GM18519 (cell line): Measurements from ENCODE around the gene UBA6.
A peak's percentile ranks its signal among the peaks of the same experiment; 100 is the strongest.

Experiments used
- ATAC-seq: cut with Tn5 transposase; IDR thresholded peaks from one replicate; pipeline ENCODE4 v1.9.1; 2021; ENCODE audit warnings: mild to moderate bottlenecking, moderate library complexity; ENCODE audit not compliant: unreplicated experiment, low FRiP score

Gene UBA6

GRCh38 chr4:67581913-67582312 lies 119.0 kb downstream of the UBA6 start:
- no peak for ATAC-seq

DNA sequence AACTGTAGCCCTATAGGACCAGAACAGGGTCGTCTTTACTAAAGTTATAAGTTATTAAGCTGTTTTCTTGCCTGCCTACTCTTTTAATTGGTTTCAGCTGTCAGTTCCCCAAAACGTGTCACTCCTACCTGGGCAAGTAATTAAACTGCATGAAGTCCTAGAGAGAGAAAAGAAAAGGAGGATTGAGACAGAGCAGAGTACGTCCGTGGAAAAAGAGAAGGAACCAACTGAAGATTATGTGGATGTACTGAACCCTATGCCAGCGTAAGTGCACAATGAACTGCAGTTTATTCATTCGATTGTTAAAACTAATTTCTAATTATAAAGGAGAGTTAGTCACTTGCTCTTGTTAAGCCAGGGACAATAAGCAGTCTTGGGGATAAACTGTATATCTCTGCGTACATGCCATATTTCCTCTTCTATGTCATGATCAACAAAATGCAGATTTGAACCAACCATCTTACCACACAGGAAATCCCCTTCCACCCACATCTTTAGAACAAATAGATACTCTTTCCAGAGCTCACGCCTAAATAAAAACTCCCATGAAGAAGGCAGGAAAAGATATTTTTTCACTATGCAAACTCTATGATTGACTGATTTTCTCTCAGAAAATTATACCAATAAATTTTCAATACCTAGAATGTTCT lies 119.6 kb downstream of the UBA6 start:
- ATAC-seq: peak; percentile 38

- peak; percentile 30 for ATAC-seq
Measured at GRCh38 chr4:67580577-67580976, 120.4 kb downstream of the UBA6 start.

DNA sequence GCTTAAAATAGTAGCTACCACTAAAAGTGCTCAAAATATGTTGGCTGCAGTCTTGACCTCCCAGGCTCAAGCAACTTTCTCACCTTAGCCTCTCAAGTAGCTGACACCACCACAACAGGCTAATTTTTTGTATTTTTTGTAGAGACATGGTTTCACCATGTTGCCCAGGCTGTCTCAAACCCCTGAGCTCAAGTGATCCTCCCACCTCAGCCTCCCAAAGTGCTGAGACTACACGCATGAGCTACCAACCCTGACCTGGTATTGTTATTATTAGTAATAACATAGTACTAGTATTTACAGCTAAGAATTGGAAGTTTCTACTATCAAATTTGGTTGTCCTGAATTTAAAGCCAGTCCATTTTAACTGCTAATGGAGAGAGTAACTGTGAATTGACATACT lies 124.4 kb downstream of the UBA6 start:
- peak; percentile 44 for ATAC-seq

DNA sequence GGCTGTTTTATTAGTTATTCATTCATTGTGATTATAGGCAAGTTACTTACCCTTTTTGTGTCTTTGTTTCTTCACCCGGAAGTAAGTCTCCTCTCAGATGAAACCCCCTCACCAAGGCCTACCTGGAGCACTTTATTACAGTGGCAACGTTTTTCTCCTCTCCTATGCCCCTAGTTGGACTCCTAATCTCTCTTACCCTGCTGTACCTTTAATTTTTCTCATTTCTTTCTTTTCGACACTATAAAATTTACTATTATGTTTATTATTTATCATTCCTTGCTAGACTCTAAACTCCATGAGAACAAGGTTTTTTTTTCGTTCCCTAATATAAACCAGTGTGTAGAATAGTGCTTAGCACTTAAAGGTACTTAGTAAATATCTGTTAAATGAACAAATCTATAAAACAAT lies 124.9 kb downstream of the UBA6 start:
- ATAC-seq: no peak

GRCh38 chr4:67575232-67576058 lies 125.5 kb downstream of the UBA6 start:
- peak; percentile 91 for ATAC-seq

DNA sequence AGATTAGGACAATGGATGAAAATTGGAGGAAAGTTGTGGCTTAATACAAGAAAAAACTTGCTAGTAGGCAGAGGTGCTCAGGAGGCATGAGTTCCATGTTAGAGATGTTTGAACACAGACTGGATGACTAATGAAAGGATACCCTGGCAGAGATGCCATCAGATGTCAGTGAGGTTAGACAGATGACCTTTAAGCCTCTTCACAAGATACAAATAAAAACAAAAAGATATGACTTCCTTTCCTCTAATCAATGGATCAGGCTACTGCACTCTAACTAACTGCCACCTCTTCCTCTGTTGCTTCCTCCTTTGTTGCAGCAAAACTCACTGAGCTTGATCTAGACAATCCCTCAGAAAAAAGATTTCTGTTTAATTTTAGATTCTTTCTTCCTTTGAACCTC lies 127.8 kb downstream of the UBA6 start:
- no peak for ATAC-seq

- ATAC-seq: no peak
Measured at GRCh38 chr4:67571975-67572374, 129.0 kb downstream of the UBA6 start.

DNA sequence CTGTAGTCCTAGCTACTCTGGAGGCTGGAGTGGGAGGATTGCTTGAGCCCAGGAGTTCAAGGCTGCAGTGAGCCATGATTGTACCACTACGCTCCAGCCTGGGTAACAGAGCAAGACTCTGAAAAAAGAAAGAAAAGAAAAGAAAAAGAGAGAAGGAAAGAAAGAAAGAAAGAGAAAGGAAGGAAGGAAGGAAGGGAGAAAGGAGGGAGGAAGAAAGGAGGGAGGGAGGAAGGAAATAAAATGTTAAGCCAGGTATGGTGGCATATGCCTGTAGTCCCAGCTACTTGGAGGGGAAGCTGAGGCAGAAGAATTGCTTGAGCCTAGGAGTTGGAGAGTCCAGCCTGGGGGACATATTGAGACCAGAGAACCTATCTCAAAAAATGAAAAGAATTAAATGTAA lies 130.4 kb downstream of the UBA6 start:
- no peak for ATAC-seq

GRCh38 chr4:67568820-67569219 lies 132.1 kb downstream of the UBA6 start:
- no peak for ATAC-seq

DNA sequence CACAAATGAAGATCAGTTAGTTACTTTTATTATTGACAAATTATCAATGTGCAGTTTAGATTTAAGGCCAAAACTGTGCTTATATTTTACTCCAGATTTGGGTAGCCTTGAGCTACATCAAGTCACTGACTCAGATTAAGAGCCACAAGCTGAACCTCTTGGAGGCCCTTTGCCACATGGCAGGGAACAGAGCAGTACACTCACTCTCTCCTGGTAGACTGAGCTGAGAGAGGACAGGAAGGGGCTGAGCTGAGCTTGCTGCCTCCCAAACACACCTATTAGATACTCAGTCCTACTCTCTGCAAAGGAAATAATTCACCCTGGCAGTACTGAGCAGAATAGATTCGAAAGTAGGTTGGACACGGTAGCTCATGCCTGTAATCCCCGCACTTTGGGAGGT lies 134.6 kb downstream of the UBA6 start:
- no peak for ATAC-seq

GRCh38 chr4:67565284-67565683 lies 135.7 kb downstream of the UBA6 start:
- ATAC-seq: no peak
